H1 (cell line): ENCODE data around the gene PABPC4L. TPM values are rescaled to one million over a fixed set of nuclear protein-coding genes. Genes with fewer than 3 reads are reported as not detected.

Source experiments
- CTCF ChIA-PET: fragments of 300-600 bp; sonication (Branson Sonifier 250); formaldehyde crosslinking; loops from one replicate; lab custom pipeline; 2021; ENCODE audit not compliant: partially characterized antibody; lab: Charles Lee
- POLR2A ChIA-PET: fragments of 300-600 bp; sonication (Branson Sonifier 250); formaldehyde crosslinking; loops from one replicate; lab custom pipeline; 2021; ENCODE audit warnings: inconsistent platforms; ENCODE audit not compliant: partially characterized antibody; lab: Charles Lee
- DNase-seq, 2 experiments: peaks; one replicate each; pipeline versions ENCODE4 v3.0.0 to v3.0.0-alpha.2; 2010 to 2022; ENCODE audit warnings: low spot score in 2 of 2, low read depth in 1 of 2, mixed read lengths in 1 of 2
- FAIRE-seq: peaks from 2 replicates; lab custom pipeline; 2011; peaks lifted over from hg19 to GRCh38; lab: Jason Lieb, UNC
- H2AFZ ChIP-seq: 2 replicates; pipeline ENCODE4 v1.8.1; 2012; ENCODE audit warnings: low read length, inconsistent platforms
- H2AK5ac ChIP-seq: 2 replicates; pipeline ENCODE4 v1.6.1; 2013; ENCODE audit warnings: low read depth, low read length
- H2BK120ac ChIP-seq: replicated peaks from 2 replicates; pipeline ENCODE3; 2013; ENCODE audit warnings: low read depth, low read length, inconsistent platforms
- H2BK12ac ChIP-seq: 2 replicates; pipeline ENCODE4 v1.6.1; 2013; ENCODE audit warnings: low read depth, low read length
- H2BK15ac ChIP-seq: 2 replicates; pipeline ENCODE4 v1.6.1; 2013; ENCODE audit warnings: low read length
- H2BK20ac ChIP-seq: 2 replicates; pipeline ENCODE4 v1.6.1; 2013; ENCODE audit warnings: low read length
- H2BK5ac ChIP-seq: 2 replicates; pipeline ENCODE4 v1.6.1; 2013; ENCODE audit warnings: low read depth, low read length
- H3K14ac ChIP-seq: 2 replicates; pipeline ENCODE4 v1.6.1; 2013; ENCODE audit warnings: inconsistent platforms; ENCODE audit not compliant: insufficient read length
- H3K18ac ChIP-seq: 2 replicates; pipeline ENCODE4 v1.6.1; 2013; ENCODE audit warnings: low read length; ENCODE audit errors: extremely low read depth
- H3K23ac ChIP-seq: 2 replicates; pipeline ENCODE4 v1.6.1; 2013; ENCODE audit warnings: inconsistent platforms; ENCODE audit not compliant: insufficient read length
- H3K23me2 ChIP-seq: 2 replicates; pipeline ENCODE4 v1.6.1; 2013; ENCODE audit warnings: low read depth, low read length
- H3K27ac ChIP-seq: 2 replicates; pipeline ENCODE4 v1.6.1; 2011; ENCODE audit warnings: low read depth, low read length, inconsistent platforms
- H3K27me3 ChIP-seq, 4 experiments: replicated peaks in 1 of 4; 1 replicate in 1 of 4; 2 replicates in 3 of 4; pipeline versions ENCODE4 v1.6.1 to v1.8.1; 2011 to 2013; ENCODE audit warnings: low read length in 3 of 4, mild to moderate bottlenecking in 3 of 4, inconsistent platforms in 2 of 4, mixed read lengths in 2 of 4, moderate library complexity in 1 of 4; ENCODE audit not compliant: control insufficient read depth in 3 of 4, insufficient read depth in 3 of 4; ENCODE audit errors: extremely low read depth in 1 of 4
- H3K36me3 ChIP-seq, 4 experiments: 2 replicates each; pipeline versions ENCODE4 v1.6.1 to v1.8.1; 2011 to 2013; ENCODE audit warnings: mild to moderate bottlenecking in 4 of 4, low read length in 3 of 4, moderate library complexity in 2 of 4, control low read depth in 1 of 4, inconsistent platforms in 1 of 4; ENCODE audit not compliant: insufficient read depth in 4 of 4, control insufficient read depth in 2 of 4
- H3K4ac ChIP-seq: replicated peaks from 2 replicates; pipeline ENCODE3; 2013; ENCODE audit warnings: low read length, low read depth, mixed read lengths, inconsistent platforms; ENCODE audit not compliant: insufficient read length
- H3K4me1 ChIP-seq, 4 experiments: replicated peaks in 1 of 4; 1 replicate in 1 of 4; 2 replicates in 3 of 4; pipeline versions ENCODE4 v1.6.1 to v1.8.1; 2011 to 2013; ENCODE audit warnings: low read length in 3 of 4, inconsistent platforms in 2 of 4, mixed read lengths in 1 of 4; ENCODE audit not compliant: insufficient read depth in 4 of 4, control insufficient read depth in 3 of 4
- H3K4me2 ChIP-seq, 2 experiments: 2 replicates each; pipeline versions ENCODE4 v1.6.1 to v1.8.1; 2011 to 2013; ENCODE audit warnings: low read depth in 2 of 2, low read length in 2 of 2, control low read depth in 1 of 2, inconsistent platforms in 1 of 2, mild to moderate bottlenecking in 1 of 2; ENCODE audit not compliant: insufficient read depth in 1 of 2
- H3K4me3 ChIP-seq, 4 experiments: fragments of 200-600, 300-600 bp in 1 of 4; sonication (generic), shearing (Covaris generic), sonication (Bioruptor Twin) in 1 of 4; 2 replicates each; pipeline versions ENCODE4 v1.5.1 to v1.8.1; 2011 to 2016; ENCODE audit warnings: low read length in 4 of 4, low read depth in 3 of 4, control low read depth in 2 of 4, inconsistent platforms in 2 of 4, mild to moderate bottlenecking in 2 of 4, mixed read lengths in 1 of 4, moderate library complexity in 1 of 4; ENCODE audit not compliant: insufficient read depth in 2 of 4; ENCODE audit errors: extremely low read depth in 1 of 4
- H3K56ac ChIP-seq: replicated peaks from 2 replicates; pipeline ENCODE3; 2013; ENCODE audit warnings: low read depth, mild to moderate bottlenecking, mixed read lengths, low read length, inconsistent platforms; ENCODE audit not compliant: insufficient read length
- H3K79me1 ChIP-seq: 2 replicates; pipeline ENCODE4 v1.6.1; 2013; ENCODE audit warnings: low read depth, low read length, control low read depth
- H3K79me2 ChIP-seq, 2 experiments: 2 replicates each; pipeline versions ENCODE4 v1.6.1 to v1.8.1; 2012 to 2013; ENCODE audit warnings: low read length in 2 of 2, mild to moderate bottlenecking in 2 of 2, inconsistent platforms in 1 of 2; ENCODE audit not compliant: insufficient read depth in 2 of 2, control insufficient read depth in 1 of 2
- H3K9ac ChIP-seq, 4 experiments: replicated peaks in 1 of 4; 1 replicate in 1 of 4; 2 replicates in 3 of 4; pipeline versions ENCODE4 v1.6.1 to v1.8.1; 2011 to 2013; ENCODE audit warnings: low read depth in 3 of 4, low read length in 3 of 4, control low read depth in 2 of 4, mild to moderate bottlenecking in 2 of 4, moderate library complexity in 2 of 4, inconsistent platforms in 1 of 4; ENCODE audit errors: extremely low read depth in 1 of 4
- H3K9me3 ChIP-seq, 2 experiments: 2 replicates each; pipeline versions ENCODE4 v1.6.1 to v1.8.1; 2012 to 2013; ENCODE audit warnings: mild to moderate bottlenecking in 2 of 2, moderate library complexity in 2 of 2, control low read depth in 1 of 2, inconsistent platforms in 1 of 2, low read depth in 1 of 2, low read length in 1 of 2, mixed read lengths in 1 of 2; ENCODE audit not compliant: insufficient read depth in 2 of 2
- H4K20me1 ChIP-seq, 2 experiments: replicated peaks in 1 of 2; 2 replicates each; pipeline versions ENCODE3 to v1.8.1; 2011 to 2013; ENCODE audit warnings: inconsistent platforms in 2 of 2, low read length in 2 of 2, mild to moderate bottlenecking in 1 of 2; ENCODE audit not compliant: insufficient read depth in 2 of 2, control insufficient read depth in 1 of 2
- H4K5ac ChIP-seq: 2 replicates; pipeline ENCODE4 v1.6.1; 2013; ENCODE audit warnings: low read length, low read depth, mixed read lengths, inconsistent platforms; ENCODE audit not compliant: insufficient read length
- H4K8ac ChIP-seq: 2 replicates; pipeline ENCODE4 v1.8.0; 2013; ENCODE audit warnings: mild to moderate bottlenecking, moderate library complexity, low read length, inconsistent platforms; ENCODE audit not compliant: insufficient read depth; ENCODE audit errors: extremely low read depth
- H4K91ac ChIP-seq: replicated peaks from 2 replicates; pipeline ENCODE3; 2013; ENCODE audit warnings: low read length, mixed read lengths, inconsistent platforms; ENCODE audit not compliant: insufficient read length
- CBX8 ChIP-seq: fragments of 300-800, 300-1000 bp; sonication (generic); IDR thresholded peaks from 2 replicates; pipeline ENCODE4 v1.7.1; 2016; ENCODE audit warnings: low read depth, low read length, borderline replicate concordance
- KDM1A ChIP-seq: fragments of 200-600, 300-600 bp; sonication (generic); IDR thresholded peaks from 2 replicates; pipeline ENCODE4 v1.7.1; 2016; ENCODE audit warnings: mild to moderate bottlenecking, low read length, borderline replicate concordance
- SIN3A ChIP-seq, 2 experiments: IDR thresholded peaks in 1 of 2; conservative IDR thresholded peaks in 1 of 2; 2 replicates each; pipeline ENCODE4 v1.6.1; 2011 to 2012; ENCODE audit warnings: low read length in 2 of 2, improper control_type of control experiment in 1 of 2, low read depth in 1 of 2, mild to moderate bottlenecking in 1 of 2
- SRF ChIP-seq: IDR thresholded peaks from 2 replicates; pipeline ENCODE4 v1.6.1; 2011; ENCODE audit warnings: mild to moderate bottlenecking, low read depth, low read length, moderate library complexity
- YY1 ChIP-seq: IDR thresholded peaks from 2 replicates; pipeline ENCODE4 v1.6.1; 2011; ENCODE audit warnings: low read depth, mild to moderate bottlenecking, low read length
- polyA plus RNA-seq, 7 experiments: library from polyadenylated mRNA; depleted of rRNA in 3 of 7; stranded (reverse) in 5 of 7; unstranded in 2 of 7; fragments of >200 nt in 5 of 7; fragments of 200-250 nt in 2 of 7; gene quantifications; 1 replicate in 5 of 7; 2 replicates in 1 of 7; 4 replicates in 1 of 7; pipeline versions ENCODE4 v1.2.1 to v1.2.3, GENCODE V29; 2011 to 2013; ENCODE audit warnings: missing spikeins in 2 of 7, mixed read lengths in 2 of 7
- total RNA-seq: library from RNA; stranded (reverse); fragmentation: NEBNext Ultra II Directional; extraction: Animal tissue kit (Norgen Biotek cat#: 25700); gene quantifications from 2 replicates; pipeline ENCODE4 v1.2.1, GENCODE V29; 2021
- TF ChIP-seq, protein P1 (sequence below): IDR thresholded peaks from 2 replicates; pipeline ENCODE4 v1.6.1; 2012; ENCODE audit warnings: inconsistent platforms
- TF ChIP-seq, protein P2 (sequence below), 3 experiments: IDR thresholded peaks; 1 replicate in 2 of 3; 2 replicates in 1 of 3; pipeline versions ENCODE4 v1.5.1 to v1.6.1; 2011; ENCODE audit warnings: low read length in 3 of 3, mild to moderate bottlenecking in 3 of 3, inconsistent platforms in 2 of 3, low read depth in 1 of 3, moderate library complexity in 1 of 3; ENCODE audit not compliant: insufficient read depth in 1 of 3; ENCODE audit errors: control extremely low read depth in 1 of 3

PABPC4L gene
- total and polyA plus RNA-seq, 2 of the 8 experiments (the other 6 are each of a cell fraction or from before 2014, with no cell fraction given), result 0.51 to 4.2 TPM

DNA sequence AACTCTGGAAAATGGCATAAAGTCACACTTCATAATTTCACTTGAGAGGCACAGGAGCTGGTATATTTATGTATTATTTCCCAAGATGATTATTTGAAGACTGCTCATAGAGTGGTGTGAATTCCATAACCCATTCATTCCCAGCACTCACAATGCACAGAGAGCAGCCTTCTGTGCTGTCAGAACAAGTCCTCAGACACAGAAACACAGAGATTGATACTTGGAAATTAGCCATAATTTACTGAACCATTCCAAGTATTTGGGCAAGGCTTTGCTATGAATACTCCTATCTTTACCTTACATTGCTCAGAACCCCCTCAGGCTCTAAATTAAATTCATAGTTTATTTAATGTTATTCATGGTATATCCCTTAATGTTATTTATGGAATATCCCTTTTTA lies 53.6 kb downstream of the PABPC4L start:
- H3K23me2 ChIP-seq, result no peaks in the 10 kb centered on the region
- no peak overlapping the region for H2BK120ac ChIP-seq
- H3K23ac ChIP-seq, result no peak overlapping the region
- no peak overlapping the region for H3K4ac ChIP-seq
- H3K79me1 ChIP-seq, result no peaks in the 10 kb centered on the region
- H2BK15ac ChIP-seq, result no peak overlapping the region
- no peak for DNase-seq
- FAIRE-seq, result no peak
- no peak overlapping the region for H4K8ac ChIP-seq
- CTCF ChIA-PET, result no interaction called here
- H2BK5ac ChIP-seq, result no peak overlapping the region
- H3K36me3 ChIP-seq, result no peaks in the 10 kb centered on the region
- H3K79me2 ChIP-seq, result no peaks in the 10 kb centered on the region
- H3K27me3 ChIP-seq, result no peaks in the 10 kb centered on the region
- H2BK20ac ChIP-seq, result no peak overlapping the region
- no peak overlapping the region for H2AFZ ChIP-seq
- H4K20me1 ChIP-seq, result no peaks in the 10 kb centered on the region
- H2AK5ac ChIP-seq, result no peak overlapping the region
- H3K9me3 ChIP-seq, result no peaks in the 10 kb centered on the region
- TF ChIP-seq, protein P1, sequence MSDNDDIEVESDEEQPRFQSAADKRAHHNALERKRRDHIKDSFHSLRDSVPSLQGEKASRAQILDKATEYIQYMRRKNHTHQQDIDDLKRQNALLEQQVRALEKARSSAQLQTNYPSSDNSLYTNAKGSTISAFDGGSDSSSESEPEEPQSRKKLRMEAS, result no peak
- TF ChIP-seq, protein P2, sequence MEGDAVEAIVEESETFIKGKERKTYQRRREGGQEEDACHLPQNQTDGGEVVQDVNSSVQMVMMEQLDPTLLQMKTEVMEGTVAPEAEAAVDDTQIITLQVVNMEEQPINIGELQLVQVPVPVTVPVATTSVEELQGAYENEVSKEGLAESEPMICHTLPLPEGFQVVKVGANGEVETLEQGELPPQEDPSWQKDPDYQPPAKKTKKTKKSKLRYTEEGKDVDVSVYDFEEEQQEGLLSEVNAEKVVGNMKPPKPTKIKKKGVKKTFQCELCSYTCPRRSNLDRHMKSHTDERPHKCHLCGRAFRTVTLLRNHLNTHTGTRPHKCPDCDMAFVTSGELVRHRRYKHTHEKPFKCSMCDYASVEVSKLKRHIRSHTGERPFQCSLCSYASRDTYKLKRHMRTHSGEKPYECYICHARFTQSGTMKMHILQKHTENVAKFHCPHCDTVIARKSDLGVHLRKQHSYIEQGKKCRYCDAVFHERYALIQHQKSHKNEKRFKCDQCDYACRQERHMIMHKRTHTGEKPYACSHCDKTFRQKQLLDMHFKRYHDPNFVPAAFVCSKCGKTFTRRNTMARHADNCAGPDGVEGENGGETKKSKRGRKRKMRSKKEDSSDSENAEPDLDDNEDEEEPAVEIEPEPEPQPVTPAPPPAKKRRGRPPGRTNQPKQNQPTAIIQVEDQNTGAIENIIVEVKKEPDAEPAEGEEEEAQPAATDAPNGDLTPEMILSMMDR (IDR thresholded peaks at IDR 0.05; ENCODE audit: control extremely low read depth in 1 of 3, insufficient read depth in 1 of 3, low read depth in 1 of 3, low read length in 3 of 3), result no peak
- TF ChIP-seq SIN3A (conservative IDR thresholded peaks at IDR 0.05 in 1 of 2, IDR thresholded peaks at IDR 0.05 in 1 of 2; ENCODE audit: low read depth in 1 of 2, low read length in 2 of 2) (no peak), YY1 (no peak), SRF (no peak), KDM1A (no peak), CBX8 (no peak)
- H2BK12ac ChIP-seq, result no peak overlapping the region
- H4K5ac ChIP-seq, result no peak overlapping the region
- POLR2A ChIA-PET, result no interaction called here
- no peak overlapping the region for H3K14ac ChIP-seq
- H3K4me2 ChIP-seq, result no peak overlapping the region
- no peak overlapping the region for H3K27ac ChIP-seq
- no peaks in the 10 kb centered on the region for H3K4me1 ChIP-seq
- H3K9ac ChIP-seq, result no peak overlapping the region
- no peak overlapping the region for H3K4me3 ChIP-seq
- H3K18ac ChIP-seq, result no peak overlapping the region
- no peak overlapping the region for H4K91ac ChIP-seq
- no peak overlapping the region for H3K56ac ChIP-seq
